ENCODE results near the gene MAGEB4.

DNA sequence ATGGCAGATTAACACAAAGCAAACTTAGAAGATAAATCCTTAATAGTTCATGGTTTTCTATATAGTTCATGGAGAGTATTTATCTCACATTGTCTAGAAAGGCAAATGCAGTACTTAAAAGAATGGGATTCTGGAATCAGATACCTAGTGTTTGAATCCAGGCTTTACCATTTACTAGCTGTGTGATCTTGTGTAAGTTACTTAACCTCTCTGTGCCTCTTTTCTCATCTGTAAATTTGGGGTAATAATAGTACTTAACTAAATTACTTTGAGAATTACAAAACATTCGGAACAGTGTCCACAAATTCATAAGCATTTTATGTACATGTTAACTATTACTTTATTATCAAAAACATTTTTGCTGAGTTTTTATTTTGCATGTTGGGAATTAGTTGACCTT is 21.0 kb downstream of the MAGEB4 start:
- no peak for TF ChIP-seq CTCF (IDR thresholded peaks at IDR 0.05; ENCODE audit: low read depth, low read length, poor library complexity, severe bottlenecking)
- TF ChIP-seq EZH2phosphoT487 (IDR thresholded peaks at IDR 0.05; ENCODE audit: borderline replicate concordance, low read length), result no peak

Measured in DOHH2 (cell line).